HepG2 (cell line): ENCODE results near the gene CYB5A. TPM values are rescaled to one million over a fixed set of nuclear protein-coding genes. Genes with fewer than 3 reads are reported as not detected.

Experiments
- BHLHE40 ChIP-seq: IDR thresholded peaks from 2 replicates; pipeline ENCODE4 v1.6.1; 2011; ENCODE audit warnings: low read length, improper control_type of control experiment
- CC2D1A ChIP-seq: sonication (generic); formaldehyde crosslinking; IDR thresholded peaks from 2 replicates; pipeline ENCODE4 v1.8.1; 2023; ENCODE audit warnings: mild to moderate bottlenecking, missing genetic modification reagents
- KLF15 ChIP-seq: sonication (generic); formaldehyde crosslinking; IDR thresholded peaks from 2 replicates; pipeline ENCODE4 v1.8.1; 2023; ENCODE audit warnings: borderline replicate concordance, mild to moderate bottlenecking, inconsistent platforms, missing genetic modification reagents, mixed read lengths
- MAFF ChIP-seq: IDR thresholded peaks from 2 replicates; pipeline ENCODE4 v1.6.1; 2011; ENCODE audit warnings: low read depth, low read length, improper control_type of control experiment
- MATR3 ChIP-seq: sonication (generic); formaldehyde crosslinking; IDR thresholded peaks from 2 replicates; pipeline ENCODE4 v1.4.0; 2020; ENCODE audit warnings: missing genetic modification reagents
- MED8 ChIP-seq: sonication (generic); formaldehyde crosslinking; IDR thresholded peaks from 2 replicates; pipeline ENCODE4 v1.8.1; 2023; ENCODE audit warnings: mild to moderate bottlenecking, missing genetic modification reagents; ENCODE audit not compliant: insufficient replicate concordance
- SMARCE1 ChIP-seq: fragments of 450-650 bp; IDR thresholded peaks from 2 replicates; pipeline ENCODE4 v1.6.1; 2017; ENCODE audit warnings: borderline replicate concordance
- TMF1 ChIP-seq: sonication (generic); formaldehyde crosslinking; IDR thresholded peaks from 2 replicates; pipeline ENCODE4 v1.8.1; 2022; ENCODE audit warnings: low read depth, missing genetic modification reagents
- ZNF263 ChIP-seq: sonication (generic); formaldehyde crosslinking; IDR thresholded peaks from 2 replicates; pipeline ENCODE4 v1.4.0; 2020; ENCODE audit warnings: missing genetic modification reagents
- ZNF337 ChIP-seq: sonication (generic); formaldehyde crosslinking; IDR thresholded peaks from 2 replicates; pipeline ENCODE4 v1.5.1; 2020; ENCODE audit warnings: missing genetic modification reagents, low read depth, mild to moderate bottlenecking, borderline replicate concordance
- ZSCAN29 ChIP-seq: sonication (generic); formaldehyde crosslinking; conservative IDR thresholded peaks from 2 replicates; pipeline ENCODE4 v1.4.0; 2020; ENCODE audit warnings: mild to moderate bottlenecking, missing genetic modification reagents
- polyA plus RNA-seq, 8 experiments: library from polyadenylated mRNA; depleted of rRNA in 3 of 8; stranded (reverse) in 7 of 8; unstranded in 1 of 8; fragments of >200 nt; fragmentation: Illumina TruSeq in 4 of 8; extraction: Trizol in 4 of 8; gene quantifications; 2 replicates each; pipeline versions ENCODE4 v1.2.1 to v1.2.3, GENCODE V29; 2011 to 2016; ENCODE audit warnings: low read depth in 4 of 8, missing spikeins in 1 of 8, mixed read lengths in 1 of 8; ENCODE audit not compliant: insufficient read depth in 1 of 8
- total RNA-seq, 5 experiments: library from RNA; depleted of rRNA; stranded (reverse); fragments of >200 nt; fragmentation: Illumina TruSeq; extraction: Trizol; gene quantifications; 2 replicates each; pipeline ENCODE4 v1.2.3, GENCODE V29; 2016; ENCODE audit warnings: low read depth in 1 of 5
- TF ChIP-seq, protein P1 (sequence below): IDR thresholded peaks from 2 replicates; pipeline ENCODE4 v1.6.1; 2012; ENCODE audit warnings: low read depth, low read length, improper control_type of control experiment
- TF ChIP-seq, protein P2 (sequence below): sonication (generic); formaldehyde crosslinking; IDR thresholded peaks from 2 replicates; pipeline ENCODE4 v1.5.0; 2020; ENCODE audit warnings: missing genetic modification reagents
- TF ChIP-seq, protein P3 (sequence below): sonication (generic); formaldehyde crosslinking; IDR thresholded peaks from 2 replicates; pipeline ENCODE4 v1.4.0; 2020; ENCODE audit warnings: missing genetic modification reagents, borderline replicate concordance
- TF ChIP-seq, protein P4 (sequence below): sonication (generic); formaldehyde crosslinking; IDR thresholded peaks from 2 replicates; pipeline ENCODE4 v1.8.0; 2022; ENCODE audit warnings: missing genetic modification reagents, mild to moderate bottlenecking, borderline replicate concordance
- TF ChIP-seq, protein P5 (sequence below): sonication (generic); formaldehyde crosslinking; IDR thresholded peaks from 2 replicates; pipeline ENCODE4 v1.5.0; 2020; ENCODE audit warnings: mild to moderate bottlenecking, missing genetic modification reagents
- TF ChIP-seq, protein P6 (sequence below): sonication (generic); formaldehyde crosslinking; IDR thresholded peaks from 2 replicates; pipeline ENCODE4 v1.8.1; 2023; ENCODE audit warnings: mild to moderate bottlenecking, inconsistent platforms, moderate library complexity, missing genetic modification reagents, borderline replicate concordance

Gene CYB5A
- total and polyA plus RNA-seq, 2 of the 13 experiments (the other 11 are each of a cell fraction or from before 2014, with no cell fraction given) = 215 to 356 TPM

DNA sequence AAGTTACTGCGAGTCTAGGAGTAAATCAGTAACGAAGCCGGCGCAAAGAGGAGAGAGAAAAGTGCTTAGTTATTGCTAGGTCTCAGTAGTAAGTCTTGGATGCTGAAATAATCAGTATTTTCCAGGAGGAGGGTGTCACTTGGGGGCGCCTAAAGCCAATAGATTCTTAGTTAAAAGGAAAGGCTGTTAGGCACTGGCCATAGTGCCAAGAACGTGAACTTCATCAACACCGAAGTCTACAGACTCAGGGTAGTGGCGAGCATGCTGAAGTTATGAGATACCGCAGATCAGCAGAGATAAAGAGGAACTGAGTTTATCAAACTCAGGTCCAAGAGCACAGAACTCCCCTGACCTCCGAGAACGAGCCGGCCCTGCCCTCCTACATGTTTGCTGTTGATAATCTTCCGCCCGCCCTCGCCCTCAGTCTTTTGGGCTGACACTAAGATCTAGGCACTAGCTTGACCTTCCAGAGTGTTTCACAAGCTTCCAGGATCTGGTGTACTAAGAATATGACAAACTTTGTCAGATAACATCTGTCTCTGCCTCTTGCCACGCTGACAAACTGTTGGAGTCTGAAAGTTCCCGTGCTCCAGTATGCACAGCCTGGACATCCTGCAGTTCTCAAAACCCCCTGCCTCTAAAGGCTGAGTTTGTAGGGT lies 49.2 kb downstream of the CYB5A start (continued):
- TF ChIP-seq, protein P1, sequence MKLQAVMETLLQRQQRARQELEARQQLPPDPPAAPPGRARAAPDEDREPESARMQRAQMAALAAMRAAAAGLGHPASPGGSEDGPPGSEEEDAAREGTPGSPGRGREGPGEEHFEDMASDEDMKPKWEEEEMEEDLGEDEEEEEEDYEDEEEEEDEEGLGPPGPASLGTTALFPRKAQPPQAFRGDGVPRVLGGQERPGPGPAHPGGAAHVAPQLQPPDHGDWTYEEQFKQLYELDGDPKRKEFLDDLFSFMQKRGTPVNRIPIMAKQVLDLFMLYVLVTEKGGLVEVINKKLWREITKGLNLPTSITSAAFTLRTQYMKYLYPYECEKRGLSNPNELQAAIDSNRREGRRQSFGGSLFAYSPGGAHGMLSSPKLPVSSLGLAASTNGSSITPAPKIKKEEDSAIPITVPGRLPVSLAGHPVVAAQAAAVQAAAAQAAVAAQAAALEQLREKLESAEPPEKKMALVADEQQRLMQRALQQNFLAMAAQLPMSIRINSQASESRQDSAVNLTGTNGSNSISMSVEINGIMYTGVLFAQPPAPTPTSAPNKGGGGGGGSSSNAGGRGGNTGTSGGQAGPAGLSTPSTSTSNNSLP = no peak
- TF ChIP-seq, protein P2, sequence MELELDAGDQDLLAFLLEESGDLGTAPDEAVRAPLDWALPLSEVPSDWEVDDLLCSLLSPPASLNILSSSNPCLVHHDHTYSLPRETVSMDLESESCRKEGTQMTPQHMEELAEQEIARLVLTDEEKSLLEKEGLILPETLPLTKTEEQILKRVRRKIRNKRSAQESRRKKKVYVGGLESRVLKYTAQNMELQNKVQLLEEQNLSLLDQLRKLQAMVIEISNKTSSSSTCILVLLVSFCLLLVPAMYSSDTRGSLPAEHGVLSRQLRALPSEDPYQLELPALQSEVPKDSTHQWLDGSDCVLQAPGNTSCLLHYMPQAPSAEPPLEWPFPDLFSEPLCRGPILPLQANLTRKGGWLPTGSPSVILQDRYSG (CRISPR knock-in tag) = no peak
- TF ChIP-seq MAFF (no peak), CC2D1A (CRISPR knock-in tag) (no peak), ZNF337 (CRISPR knock-in tag) (no peak), MATR3 (CRISPR knock-in tag) (no peak), KLF15 (CRISPR knock-in tag) (no peak), MED8 (no peak), TMF1 (CRISPR knock-in tag) (no peak), SMARCE1 (no peak), ZNF263 (CRISPR knock-in tag) (no peak), ZSCAN29 (CRISPR knock-in tag) (no peak), BHLHE40 (0 out of 2 replicates have a peak, but pooled peaks have one; percentile 16)
- TF ChIP-seq, protein P3, sequence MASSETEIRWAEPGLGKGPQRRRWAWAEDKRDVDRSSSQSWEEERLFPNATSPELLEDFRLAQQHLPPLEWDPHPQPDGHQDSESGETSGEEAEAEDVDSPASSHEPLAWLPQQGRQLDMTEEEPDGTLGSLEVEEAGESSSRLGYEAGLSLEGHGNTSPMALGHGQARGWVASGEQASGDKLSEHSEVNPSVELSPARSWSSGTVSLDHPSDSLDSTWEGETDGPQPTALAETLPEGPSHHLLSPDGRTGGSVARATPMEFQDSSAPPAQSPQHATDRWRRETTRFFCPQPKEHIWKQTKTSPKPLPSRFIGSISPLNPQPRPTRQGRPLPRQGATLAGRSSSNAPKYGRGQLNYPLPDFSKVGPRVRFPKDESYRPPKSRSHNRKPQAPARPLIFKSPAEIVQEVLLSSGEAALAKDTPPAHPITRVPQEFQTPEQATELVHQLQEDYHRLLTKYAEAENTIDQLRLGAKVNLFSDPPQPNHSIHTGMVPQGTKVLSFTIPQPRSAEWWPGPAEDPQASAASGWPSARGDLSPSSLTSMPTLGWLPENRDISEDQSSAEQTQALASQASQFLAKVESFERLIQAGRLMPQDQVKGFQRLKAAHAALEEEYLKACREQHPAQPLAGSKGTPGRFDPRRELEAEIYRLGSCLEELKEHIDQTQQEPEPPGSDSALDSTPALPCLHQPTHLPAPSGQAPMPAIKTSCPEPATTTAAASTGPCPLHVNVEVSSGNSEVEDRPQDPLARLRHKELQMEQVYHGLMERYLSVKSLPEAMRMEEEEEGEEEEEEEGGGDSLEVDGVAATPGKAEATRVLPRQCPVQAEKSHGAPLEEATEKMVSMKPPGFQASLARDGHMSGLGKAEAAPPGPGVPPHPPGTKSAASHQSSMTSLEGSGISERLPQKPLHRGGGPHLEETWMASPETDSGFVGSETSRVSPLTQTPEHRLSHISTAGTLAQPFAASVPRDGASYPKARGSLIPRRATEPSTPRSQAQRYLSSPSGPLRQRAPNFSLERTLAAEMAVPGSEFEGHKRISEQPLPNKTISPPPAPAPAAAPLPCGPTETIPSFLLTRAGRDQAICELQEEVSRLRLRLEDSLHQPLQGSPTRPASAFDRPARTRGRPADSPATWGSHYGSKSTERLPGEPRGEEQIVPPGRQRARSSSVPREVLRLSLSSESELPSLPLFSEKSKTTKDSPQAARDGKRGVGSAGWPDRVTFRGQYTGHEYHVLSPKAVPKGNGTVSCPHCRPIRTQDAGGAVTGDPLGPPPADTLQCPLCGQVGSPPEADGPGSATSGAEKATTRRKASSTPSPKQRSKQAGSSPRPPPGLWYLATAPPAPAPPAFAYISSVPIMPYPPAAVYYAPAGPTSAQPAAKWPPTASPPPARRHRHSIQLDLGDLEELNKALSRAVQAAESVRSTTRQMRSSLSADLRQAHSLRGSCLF (CRISPR knock-in tag) = no peak
- TF ChIP-seq, protein P4, sequence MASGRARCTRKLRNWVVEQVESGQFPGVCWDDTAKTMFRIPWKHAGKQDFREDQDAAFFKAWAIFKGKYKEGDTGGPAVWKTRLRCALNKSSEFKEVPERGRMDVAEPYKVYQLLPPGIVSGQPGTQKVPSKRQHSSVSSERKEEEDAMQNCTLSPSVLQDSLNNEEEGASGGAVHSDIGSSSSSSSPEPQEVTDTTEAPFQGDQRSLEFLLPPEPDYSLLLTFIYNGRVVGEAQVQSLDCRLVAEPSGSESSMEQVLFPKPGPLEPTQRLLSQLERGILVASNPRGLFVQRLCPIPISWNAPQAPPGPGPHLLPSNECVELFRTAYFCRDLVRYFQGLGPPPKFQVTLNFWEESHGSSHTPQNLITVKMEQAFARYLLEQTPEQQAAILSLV (CRISPR knock-in tag) = no peak
- TF ChIP-seq, protein P5, sequence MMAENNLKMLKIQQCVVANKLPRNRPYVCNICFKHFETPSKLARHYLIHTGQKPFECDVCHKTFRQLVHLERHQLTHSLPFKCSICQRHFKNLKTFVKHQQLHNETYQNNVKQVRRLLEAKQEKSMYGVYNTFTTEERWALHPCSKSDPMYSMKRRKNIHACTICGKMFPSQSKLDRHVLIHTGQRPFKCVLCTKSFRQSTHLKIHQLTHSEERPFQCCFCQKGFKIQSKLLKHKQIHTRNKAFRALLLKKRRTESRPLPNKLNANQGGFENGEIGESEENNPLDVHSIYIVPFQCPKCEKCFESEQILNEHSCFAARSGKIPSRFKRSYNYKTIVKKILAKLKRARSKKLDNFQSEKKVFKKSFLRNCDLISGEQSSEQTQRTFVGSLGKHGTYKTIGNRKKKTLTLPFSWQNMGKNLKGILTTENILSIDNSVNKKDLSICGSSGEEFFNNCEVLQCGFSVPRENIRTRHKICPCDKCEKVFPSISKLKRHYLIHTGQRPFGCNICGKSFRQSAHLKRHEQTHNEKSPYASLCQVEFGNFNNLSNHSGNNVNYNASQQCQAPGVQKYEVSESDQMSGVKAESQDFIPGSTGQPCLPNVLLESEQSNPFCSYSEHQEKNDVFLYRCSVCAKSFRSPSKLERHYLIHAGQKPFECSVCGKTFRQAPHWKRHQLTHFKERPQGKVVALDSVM (CRISPR knock-in tag) = no peak
- TF ChIP-seq, protein P6, sequence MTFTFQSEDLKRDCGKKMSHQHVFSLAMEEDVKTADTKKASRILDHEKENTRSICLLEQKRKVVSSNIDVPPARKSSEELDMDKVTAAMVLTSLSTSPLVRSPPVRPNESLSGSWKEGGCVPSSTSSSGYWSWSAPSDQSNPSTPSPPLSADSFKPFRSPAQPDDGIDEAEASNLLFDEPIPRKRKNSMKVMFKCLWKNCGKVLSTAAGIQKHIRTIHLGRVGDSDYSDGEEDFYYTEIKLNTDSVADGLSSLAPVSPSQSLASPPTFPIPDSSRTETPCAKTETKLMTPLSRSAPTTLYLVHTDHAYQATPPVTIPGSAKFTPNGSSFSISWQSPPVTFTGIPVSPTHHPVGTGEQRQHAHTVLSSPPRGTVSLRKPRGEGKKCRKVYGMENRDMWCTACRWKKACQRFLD (CRISPR knock-in tag) = no peak
